ENCODE results near the gene GPA33.

GPA33 gene

DNA sequence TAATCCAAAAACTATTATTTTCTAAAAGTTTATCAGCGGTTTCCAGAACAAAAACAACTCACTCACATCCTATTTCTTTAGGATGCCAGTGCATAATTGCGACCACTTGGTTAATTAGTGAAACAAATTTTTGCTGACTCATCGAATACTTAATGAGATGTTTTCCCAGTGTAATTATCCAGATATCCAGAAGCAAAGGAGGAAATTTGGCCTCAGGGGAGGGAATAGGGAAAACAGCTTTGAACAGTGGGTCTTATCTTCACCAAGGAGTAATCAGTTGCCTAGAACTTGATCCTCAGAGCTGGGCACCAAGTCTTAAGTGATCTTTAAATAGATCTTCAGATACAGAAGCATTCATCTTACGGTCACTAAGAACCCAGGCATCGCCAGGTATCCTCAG is 28.0 kb upstream of the GPA33 start:
- DNase-seq (ENCODE audit: extremely low read depth in 1 of 2, low read depth in 1 of 2), result no peak

DNA sequence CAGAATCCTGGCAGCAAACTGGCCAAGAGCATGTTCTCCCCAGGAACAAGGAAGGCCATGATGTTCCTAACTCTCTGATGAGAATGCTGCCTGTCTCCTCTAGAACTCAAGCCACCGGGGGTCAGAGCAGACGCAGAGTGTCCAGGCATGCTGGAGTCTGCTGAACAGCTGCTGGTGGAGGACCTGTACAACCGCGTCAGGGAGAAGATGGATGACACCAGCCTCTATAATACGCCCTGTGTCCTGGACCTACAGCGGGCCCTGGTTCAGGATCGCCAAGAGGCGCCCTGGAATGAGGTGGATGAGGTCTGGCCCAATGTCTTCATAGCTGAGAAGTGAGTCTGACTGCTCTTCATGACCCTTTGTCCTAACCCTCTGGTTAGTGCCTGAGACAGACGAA is 27.0 kb upstream of the GPA33 start:
- no peak for DNase-seq (ENCODE audit: extremely low read depth in 1 of 2, low read depth in 1 of 2)

DNA sequence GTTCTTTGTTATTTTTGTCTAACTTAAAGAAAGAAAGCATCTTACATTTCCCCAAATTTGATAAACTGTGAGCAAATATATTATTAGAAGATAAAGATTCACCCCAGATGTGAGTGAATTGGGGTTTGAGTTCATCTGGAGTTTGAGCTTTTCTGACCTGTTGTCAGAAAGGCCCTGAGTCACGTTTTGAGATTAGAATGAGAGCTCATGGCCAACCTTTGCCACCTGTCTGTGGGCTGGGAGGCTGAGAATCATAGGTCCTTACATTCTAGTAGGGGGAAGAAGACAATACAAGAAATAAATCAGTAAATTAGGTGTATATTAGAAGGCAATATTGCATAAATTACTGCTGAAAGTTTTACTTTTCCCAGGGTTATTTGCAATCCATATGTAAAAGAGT is 26.0 kb upstream of the GPA33 start:
- no peak for DNase-seq (ENCODE audit: extremely low read depth in 1 of 2, low read depth in 1 of 2)

DNA sequence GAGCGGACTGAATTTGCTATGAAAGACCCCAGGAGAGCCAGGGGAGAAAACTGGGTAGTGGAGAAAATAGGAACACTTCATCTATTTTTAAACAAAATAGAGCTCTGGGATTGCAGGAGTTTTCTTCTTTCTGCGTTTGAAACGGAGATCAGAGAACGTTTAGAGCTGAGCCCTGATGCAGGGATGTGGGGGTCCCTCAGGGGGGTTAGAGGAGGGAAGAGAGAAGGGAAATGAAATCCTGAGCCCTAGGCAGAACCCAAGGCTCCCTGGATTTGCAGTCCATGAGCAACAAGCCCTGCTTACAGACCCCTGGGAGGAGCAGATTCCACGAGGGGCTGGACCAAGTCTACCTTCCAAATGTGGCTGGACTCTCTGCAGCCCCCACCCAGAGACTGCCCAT is 25.5 kb upstream of the GPA33 start:
- no peak for DNase-seq (ENCODE audit: extremely low read depth in 1 of 2, low read depth in 1 of 2)

DNA sequence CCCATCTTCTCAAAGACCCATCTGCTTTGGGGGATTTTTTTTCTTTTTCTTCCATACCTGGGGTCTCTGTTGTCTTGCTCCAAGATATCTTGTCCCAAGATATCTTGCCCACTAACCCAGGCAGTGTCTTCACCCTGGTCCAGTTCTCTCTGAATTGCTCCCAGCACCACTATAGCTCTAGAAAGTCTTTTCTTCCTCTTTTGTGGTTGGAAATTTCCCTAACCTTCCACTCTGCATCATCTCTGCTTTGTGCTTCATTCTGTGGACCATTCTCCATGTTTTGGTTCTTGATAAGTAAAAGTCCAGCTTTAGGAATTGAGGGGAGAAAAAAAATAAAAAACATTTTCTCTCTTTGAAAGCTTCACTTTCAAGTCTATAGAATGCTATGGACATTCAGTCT is 24.5 kb upstream of the GPA33 start:
- no peak for DNase-seq (ENCODE audit: extremely low read depth in 1 of 2, low read depth in 1 of 2)

DNA sequence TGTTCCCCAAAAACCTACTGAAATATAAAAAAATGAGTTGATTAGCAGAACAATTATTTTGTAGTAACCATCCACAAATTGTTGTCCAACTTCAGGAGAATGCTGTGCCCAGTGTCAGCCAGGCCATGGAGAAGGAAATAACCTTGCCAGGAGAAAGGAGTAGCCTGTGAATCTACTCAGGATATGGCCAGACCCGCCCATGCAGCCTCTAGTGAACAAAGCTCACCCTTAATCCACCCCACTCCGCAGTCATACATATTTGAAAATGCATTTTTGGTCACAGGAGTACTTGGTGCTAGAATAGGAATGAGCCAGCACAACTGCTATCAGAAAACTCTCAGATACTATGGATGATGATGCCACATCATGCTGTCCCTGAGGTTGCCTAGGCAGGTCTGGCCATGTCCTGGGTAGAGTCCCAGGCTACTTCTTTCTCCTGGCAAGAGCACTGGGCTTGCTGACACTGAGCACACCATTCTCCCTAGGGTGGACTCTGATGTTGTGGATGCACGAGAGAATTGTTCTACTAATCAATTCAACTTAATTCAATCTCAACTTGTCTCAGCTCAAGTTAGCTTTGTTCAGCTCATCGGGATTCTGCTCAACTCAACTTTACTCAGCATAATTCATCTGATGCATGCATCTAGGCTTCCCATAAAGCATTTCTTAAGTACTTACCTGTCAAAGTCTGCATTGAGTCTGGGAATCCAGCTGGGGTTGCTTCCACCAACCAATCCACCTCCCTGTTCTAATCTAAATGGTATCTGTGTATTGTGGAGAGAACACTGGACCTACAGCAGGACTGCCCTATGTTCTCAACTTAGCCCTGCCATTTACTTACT is 21.9 kb upstream of the GPA33 start:
- no peak for DNase-seq (ENCODE audit: extremely low read depth in 1 of 2, low read depth in 1 of 2)

DNA sequence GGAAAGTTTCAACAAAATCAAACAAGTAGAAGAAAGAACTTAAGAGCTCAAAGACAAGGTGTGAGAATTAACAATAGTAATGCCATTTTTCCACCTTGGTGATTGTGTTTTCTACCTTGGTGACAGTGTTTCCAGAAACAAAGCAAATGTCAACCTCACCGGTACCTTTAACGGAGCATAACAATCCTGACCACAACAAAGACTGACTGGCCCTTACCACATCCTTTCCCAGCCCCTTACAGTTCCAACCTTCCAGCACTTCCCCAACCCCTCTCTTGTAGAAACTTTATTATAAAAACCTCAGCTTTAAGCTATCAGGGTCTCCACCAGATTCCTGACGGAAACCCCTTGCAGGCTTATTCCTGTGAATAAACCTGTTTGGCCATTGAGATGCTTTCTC is 20.4 kb upstream of the GPA33 start:
- no peak for DNase-seq (ENCODE audit: extremely low read depth in 1 of 2, low read depth in 1 of 2)

DNA sequence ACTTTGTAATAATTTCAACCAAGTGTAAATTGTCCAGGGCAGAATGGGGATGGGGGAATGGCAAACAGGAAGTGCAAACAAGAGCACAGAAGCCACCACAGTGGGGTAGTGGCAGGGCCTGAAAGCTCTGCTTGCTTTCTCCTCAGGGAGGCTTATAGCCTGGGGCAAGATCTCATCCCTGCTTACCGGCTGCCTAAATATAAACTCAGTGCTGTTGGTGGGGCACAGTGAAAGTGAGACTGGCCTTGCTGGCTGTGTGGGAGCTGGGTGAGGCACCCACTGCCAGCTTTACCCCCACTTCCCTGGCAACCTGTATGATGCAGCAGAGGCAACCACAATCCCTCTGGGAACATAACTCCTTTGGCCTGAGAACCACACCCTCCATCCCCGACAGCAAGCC is 18.9 kb upstream of the GPA33 start:
- no peak for DNase-seq (ENCODE audit: extremely low read depth in 1 of 2, low read depth in 1 of 2)

DNA sequence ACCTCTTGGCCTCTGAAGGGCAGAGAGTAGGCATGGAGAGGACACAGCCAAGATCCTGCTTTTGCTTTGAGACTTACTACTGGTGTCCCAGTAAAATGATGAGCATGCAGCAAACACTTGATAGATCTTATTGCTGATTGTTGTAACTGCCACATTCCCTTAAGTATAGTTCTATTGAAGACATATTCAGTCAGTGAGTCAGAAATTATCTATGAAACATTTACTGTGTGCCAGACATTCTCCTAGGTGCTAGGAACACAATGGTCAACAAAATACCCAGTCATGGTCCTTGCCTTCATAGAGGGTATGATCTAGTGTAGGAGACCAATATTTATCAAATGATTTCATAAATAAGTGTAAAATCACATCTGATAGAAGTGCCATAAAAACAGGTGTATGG is 17.3 kb upstream of the GPA33 start:
- no peak for DNase-seq (ENCODE audit: extremely low read depth in 1 of 2, low read depth in 1 of 2)

DNA sequence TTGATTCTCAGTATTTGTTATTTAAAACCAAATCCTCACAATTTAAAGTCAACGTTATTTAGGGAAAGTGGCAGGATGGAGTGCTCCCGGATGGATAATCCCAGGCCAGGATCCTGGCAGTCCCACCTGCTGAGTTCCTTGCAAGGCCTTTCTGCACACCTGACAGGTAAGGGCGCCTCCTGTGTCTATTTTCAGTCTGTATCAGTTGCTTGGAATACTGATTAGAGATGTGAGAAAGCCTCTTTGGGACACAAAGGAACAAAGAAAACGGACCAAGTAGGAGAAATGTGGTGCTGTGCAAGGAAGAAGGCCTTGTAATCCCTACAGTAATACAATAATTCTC is 15.9 kb upstream of the GPA33 start:
- DNase-seq (ENCODE audit: extremely low read depth in 1 of 2, low read depth in 1 of 2), result no peak

DNA sequence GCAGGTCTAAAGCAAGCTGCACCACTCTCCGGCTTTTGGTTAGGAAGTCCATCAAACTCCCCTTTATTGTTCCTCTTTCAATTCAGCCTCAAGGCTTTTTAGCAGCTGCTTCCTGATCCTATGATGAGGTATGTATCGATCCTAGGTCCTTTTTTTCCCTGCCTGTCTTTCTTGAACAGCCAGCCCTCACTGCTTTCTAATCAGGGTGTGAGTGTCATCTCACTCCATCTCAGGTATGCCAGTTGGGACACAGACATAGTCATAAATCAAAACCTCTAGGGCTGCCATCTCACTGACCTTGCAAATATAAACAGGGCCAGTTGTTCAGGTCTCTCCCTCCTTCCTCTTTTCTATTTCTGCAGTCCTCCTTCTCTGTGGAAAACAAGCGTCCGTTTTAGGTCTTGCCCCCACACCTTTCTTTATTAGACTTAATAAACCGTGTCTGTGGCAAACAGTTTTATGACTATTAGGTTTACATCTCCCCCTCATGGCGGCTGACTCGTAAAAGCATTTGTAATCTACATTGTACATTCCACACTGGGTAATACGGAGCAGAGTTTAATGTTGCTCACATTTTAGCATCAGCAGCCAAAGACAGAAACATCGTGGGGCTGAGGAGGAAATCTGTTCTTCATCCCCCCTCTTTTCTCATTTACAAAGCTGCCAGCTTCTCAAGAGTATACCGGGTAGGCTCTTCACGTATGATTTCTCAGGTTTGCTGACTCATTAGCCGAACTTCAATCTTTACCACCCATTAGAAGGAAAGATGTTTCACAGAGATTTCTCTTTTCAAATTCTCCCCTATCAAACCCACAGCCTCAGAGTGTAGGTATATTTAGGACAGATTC is 15.3 kb upstream of the GPA33 start:
- DNase-seq (ENCODE audit: extremely low read depth in 1 of 2, low read depth in 1 of 2), result no peak

DNA sequence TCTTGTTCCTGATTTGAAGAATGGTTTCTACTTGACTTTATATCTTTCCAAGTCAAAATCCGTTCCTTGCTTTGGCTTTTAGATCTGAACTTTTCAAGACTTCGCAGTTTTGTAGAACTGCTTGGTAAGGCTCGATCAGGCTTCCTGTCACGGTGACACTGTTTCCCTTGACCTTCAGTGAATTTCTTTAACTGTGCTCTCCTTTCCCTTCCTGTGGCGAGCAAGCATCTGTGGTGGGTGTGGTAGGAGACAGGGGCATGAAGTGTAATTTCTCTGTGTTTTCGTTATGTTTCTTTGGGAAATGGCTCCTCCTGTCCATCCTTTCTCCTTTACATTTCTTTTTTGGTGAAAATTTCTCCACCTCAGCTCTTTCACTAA is 14.1 kb upstream of the GPA33 start:
- no peak for DNase-seq (ENCODE audit: extremely low read depth in 1 of 2, low read depth in 1 of 2)

DNA sequence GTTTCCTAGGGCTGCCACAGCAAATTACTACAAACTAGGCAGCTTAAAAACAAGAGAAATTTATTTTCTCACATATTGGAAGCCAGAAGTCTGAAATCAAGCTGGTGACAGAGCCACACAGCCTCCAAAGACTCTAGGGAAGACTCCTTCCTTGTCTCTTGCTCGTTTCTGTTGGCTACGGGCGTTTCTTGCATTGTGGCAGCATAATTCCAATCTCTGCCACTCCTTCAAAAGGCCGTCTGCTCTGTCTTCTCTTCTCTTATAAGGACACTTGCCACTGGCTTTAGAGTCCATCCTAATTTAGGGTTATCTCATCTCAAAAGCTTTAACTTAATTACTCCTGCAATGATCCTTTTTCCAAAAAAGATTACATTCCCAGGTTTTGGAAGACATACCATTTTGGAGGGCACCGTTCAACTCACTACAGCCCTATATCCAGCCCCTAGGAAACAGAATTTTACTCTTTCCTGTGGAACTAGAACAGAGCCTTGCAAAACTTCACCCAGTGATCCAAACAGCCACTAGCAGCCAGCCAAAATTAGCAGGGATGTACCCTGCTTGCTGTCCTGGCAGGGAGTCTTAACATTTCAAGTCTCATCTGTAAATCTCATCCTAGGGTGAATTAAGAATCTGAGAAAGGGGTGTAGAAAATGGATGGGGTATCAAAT is 12.9 kb upstream of the GPA33 start:
- no peak for DNase-seq (ENCODE audit: extremely low read depth in 1 of 2, low read depth in 1 of 2)

DNA sequence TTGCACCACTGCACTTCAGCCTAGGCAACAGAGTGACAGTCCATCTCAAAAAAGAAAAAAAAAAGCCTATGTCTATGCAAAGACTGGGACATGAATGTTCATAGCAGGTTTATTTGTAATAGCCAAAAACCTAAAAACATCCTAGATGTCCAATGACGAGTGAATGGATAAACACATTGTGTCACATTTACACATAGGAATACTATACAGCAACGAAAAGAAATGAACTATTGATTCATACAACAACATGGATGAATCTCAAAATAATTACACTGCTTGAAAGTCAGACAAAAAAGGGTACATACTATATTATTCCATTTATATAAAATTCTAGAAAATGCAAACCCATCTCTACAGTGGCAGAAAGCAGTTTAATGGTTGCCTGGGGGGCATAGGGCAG is 11.6 kb upstream of the GPA33 start:
- no peak for DNase-seq (ENCODE audit: extremely low read depth in 1 of 2, low read depth in 1 of 2)

DNA sequence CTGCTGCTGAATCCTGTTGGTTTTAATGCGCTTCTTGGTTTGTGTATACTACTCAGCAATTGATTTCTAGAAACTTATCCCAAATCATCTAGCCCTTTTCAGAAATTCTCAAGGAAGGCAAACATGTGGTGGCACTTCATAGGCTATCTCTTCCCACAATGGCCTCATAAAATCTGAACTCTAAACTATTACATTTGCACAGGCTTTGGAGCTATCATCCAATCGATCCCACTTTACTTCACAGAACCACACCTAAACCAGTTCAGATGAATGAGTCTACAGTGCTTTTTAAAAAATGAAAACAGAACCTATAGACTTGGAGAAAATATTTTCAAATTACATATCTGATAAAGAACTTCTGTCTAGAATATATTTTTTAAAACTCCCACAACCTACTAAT is 10.6 kb upstream of the GPA33 start:
- DNase-seq (ENCODE audit: extremely low read depth in 1 of 2, low read depth in 1 of 2), result no peak

DNA sequence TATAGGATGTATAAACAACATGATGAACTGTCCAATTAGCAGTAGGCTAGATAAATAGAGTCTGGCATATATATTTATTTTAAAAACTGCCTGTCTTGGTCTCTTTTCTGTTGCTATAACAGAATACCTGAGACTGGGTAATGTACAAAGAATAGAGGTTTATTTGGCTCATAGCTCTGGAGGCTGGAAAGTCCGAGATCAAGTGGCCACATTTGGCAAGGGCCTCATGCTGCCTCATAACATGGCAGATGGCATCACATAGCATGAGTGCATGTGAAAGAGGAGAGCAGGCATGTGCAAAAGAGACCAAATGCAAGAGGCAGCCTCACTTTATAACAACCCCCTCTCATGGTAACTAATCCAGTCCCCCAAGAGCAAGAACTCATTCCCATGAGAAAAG is 9.7 kb upstream of the GPA33 start:
- no peak for DNase-seq (ENCODE audit: extremely low read depth in 1 of 2, low read depth in 1 of 2)

DNA sequence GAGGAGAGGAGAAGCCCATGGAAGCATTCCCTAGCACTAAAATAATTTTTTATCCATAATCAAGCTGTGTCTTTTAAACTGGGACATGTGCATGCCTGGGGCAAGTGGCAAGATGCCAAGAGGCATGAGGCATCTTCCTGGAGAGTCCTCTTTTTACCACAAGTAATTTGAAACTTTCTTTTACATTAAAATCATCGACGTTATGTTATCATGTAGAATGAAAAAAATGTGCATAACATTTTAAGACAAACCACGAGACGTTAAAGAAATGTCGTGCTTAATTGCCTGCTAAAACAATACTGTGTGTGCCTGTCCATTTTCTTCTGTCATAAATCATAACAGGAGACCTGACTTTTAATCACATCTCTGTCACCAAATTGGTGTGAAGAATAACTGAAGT is 5.2 kb upstream of the GPA33 start:
- no peak for DNase-seq (ENCODE audit: extremely low read depth in 1 of 2, low read depth in 1 of 2)

DNA sequence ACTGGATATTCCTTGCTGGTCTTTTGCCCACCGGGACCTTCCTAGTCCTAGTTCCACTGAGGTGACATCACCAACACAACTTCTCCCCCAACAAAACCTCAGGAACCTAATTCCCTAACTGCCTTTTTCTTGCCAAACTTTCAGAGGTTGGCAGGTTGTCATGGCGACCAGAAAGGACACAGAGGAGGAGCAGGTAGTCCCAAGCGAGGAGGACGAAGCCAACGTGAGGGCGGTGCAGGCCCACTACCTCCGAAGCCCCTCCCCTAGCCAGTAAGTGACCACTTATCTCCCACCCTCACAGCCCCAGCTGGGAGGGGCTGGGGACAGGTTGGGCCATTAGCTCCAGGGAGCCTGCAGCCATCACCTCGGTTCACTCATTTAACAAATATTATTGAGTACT is 4.5 kb upstream of the GPA33 start:
- no peak for DNase-seq (ENCODE audit: extremely low read depth in 1 of 2, low read depth in 1 of 2)

DNA sequence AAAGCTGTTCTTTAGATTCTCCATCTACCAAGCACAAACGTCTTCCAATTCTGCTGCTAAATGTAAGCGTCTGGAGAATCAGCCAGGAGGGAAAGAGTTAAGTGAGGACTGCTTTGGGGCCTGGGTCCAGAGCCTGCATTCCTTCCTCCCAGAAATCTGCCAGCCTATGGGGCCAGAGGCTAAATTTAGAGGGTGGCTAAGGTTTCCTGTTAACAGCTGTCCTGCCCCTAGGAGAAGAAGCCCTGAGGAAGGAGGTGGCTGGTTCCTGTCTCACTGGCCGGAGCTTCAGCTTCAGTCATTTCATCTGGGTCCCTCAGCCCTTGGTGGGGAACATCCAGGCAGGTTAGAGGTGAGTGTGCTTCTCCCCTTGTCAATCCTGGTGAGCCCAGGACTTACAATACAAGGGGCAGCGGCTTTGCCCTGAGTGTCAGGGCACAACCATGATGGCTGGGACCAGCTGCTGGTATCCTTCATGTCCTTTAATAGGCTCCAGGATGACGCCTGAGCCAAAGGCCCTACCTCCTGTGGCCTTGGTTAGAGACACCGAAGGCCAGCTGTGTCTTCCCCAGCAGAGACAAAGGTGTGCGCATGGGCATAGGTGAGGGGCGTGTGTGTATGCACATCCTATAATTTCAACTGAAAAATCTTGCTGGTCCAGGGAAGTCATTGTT is 3.8 kb upstream of the GPA33 start, which contains the start of gene STYXL2:
Gene STYXL2 (plus strand): TSS at position 230 of the 671 bp plus-strand sequence. CDS start 775 bp downstream, outside the sequence.
- DNase-seq (ENCODE audit: extremely low read depth in 1 of 2, low read depth in 1 of 2), result no peak

DNA sequence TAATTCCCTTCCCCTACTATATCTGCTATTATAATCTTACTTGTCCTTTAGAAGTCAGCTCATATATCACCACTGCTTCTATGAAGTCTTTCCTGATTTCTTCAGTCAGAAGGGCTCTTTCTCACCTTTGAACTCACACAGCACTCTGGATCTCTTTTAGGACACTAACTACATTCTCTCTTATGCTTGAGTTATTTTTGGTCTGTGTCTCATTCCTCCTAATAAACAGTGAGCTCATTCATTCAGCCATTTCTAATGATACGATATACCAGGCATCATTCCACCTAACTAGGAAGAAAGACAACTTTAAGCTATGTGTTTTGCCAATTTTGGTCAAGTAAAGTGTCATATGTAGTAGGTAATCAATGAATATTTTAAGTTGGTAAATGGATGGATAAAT is 2.5 kb upstream of the GPA33 start:
- no peak for DNase-seq (ENCODE audit: extremely low read depth in 1 of 2, low read depth in 1 of 2)

DNA sequence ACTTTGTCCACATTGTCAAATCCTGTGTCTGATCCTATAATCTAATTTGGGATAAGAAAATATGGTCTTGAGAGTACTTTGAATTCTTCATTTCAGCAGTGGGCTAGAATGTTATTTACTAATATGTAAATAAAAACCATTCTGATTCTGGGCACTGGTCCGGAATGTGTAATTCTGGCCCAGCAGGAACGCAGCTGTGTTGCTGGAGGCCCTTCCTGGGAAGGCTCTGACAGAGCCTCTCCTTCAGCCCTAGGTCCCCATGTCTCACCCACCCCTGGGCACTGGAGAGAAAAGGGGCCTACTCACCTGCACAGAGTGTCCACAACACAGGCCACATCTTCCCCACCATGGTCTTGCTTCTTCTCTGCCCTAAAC is 251 bp downstream of the GPA33 start:
- DNase-seq (ENCODE audit: extremely low read depth in 1 of 2, low read depth in 1 of 2), result no peak

All from activated CD8-positive, alpha-beta memory T cell treated with anti-CD3 and anti-CD28 coated beads for 1 hour (primary cell).